H1 (cell line): ENCODE results near the gene MAGOH. TPM values are rescaled to one million over a fixed set of nuclear protein-coding genes. Genes with fewer than 3 reads are reported as not detected.

Experiments used
- CTCF ChIA-PET: fragments of 300-600 bp; sonication (Branson Sonifier 250); formaldehyde crosslinking; loops from one replicate; lab custom pipeline; 2021; ENCODE audit not compliant: partially characterized antibody; lab: Charles Lee
- POLR2A ChIA-PET: fragments of 300-600 bp; sonication (Branson Sonifier 250); formaldehyde crosslinking; loops from one replicate; lab custom pipeline; 2021; ENCODE audit warnings: inconsistent platforms; ENCODE audit not compliant: partially characterized antibody; lab: Charles Lee
- DNase-seq, 2 experiments: peaks; one replicate each; pipeline versions ENCODE4 v3.0.0 to v3.0.0-alpha.2; 2010 to 2022; ENCODE audit warnings: low spot score in 2 of 2, low read depth in 1 of 2, mixed read lengths in 1 of 2
- FAIRE-seq: peaks from 2 replicates; lab custom pipeline; 2011; peaks lifted over from hg19 to GRCh38; lab: Jason Lieb, UNC
- H2AFZ ChIP-seq: 2 replicates; pipeline ENCODE4 v1.8.1; 2012; ENCODE audit warnings: low read length, inconsistent platforms
- H2AK5ac ChIP-seq: 2 replicates; pipeline ENCODE4 v1.6.1; 2013; ENCODE audit warnings: low read depth, low read length
- H2BK120ac ChIP-seq: replicated peaks from 2 replicates; pipeline ENCODE3; 2013; ENCODE audit warnings: low read depth, low read length, inconsistent platforms
- H2BK12ac ChIP-seq: 2 replicates; pipeline ENCODE4 v1.6.1; 2013; ENCODE audit warnings: low read depth, low read length
- H2BK15ac ChIP-seq: 2 replicates; pipeline ENCODE4 v1.6.1; 2013; ENCODE audit warnings: low read length
- H2BK20ac ChIP-seq: 2 replicates; pipeline ENCODE4 v1.6.1; 2013; ENCODE audit warnings: low read length
- H2BK5ac ChIP-seq: 2 replicates; pipeline ENCODE4 v1.6.1; 2013; ENCODE audit warnings: low read depth, low read length
- H3K14ac ChIP-seq: 2 replicates; pipeline ENCODE4 v1.6.1; 2013; ENCODE audit warnings: inconsistent platforms; ENCODE audit not compliant: insufficient read length
- H3K18ac ChIP-seq: 2 replicates; pipeline ENCODE4 v1.6.1; 2013; ENCODE audit warnings: low read length; ENCODE audit errors: extremely low read depth
- H3K23ac ChIP-seq: 2 replicates; pipeline ENCODE4 v1.6.1; 2013; ENCODE audit warnings: inconsistent platforms; ENCODE audit not compliant: insufficient read length
- H3K23me2 ChIP-seq: 2 replicates; pipeline ENCODE4 v1.6.1; 2013; ENCODE audit warnings: low read depth, low read length
- H3K27ac ChIP-seq: 2 replicates; pipeline ENCODE4 v1.6.1; 2011; ENCODE audit warnings: low read depth, low read length, inconsistent platforms
- H3K27me3 ChIP-seq, 4 experiments: replicated peaks in 1 of 4; 1 replicate in 1 of 4; 2 replicates in 3 of 4; pipeline versions ENCODE4 v1.6.1 to v1.8.1; 2011 to 2013; ENCODE audit warnings: low read length in 3 of 4, mild to moderate bottlenecking in 3 of 4, inconsistent platforms in 2 of 4, mixed read lengths in 2 of 4, moderate library complexity in 1 of 4; ENCODE audit not compliant: control insufficient read depth in 3 of 4, insufficient read depth in 3 of 4; ENCODE audit errors: extremely low read depth in 1 of 4
- H3K36me3 ChIP-seq, 4 experiments: 2 replicates each; pipeline versions ENCODE4 v1.6.1 to v1.8.1; 2011 to 2013; ENCODE audit warnings: mild to moderate bottlenecking in 4 of 4, low read length in 3 of 4, moderate library complexity in 2 of 4, control low read depth in 1 of 4, inconsistent platforms in 1 of 4; ENCODE audit not compliant: insufficient read depth in 4 of 4, control insufficient read depth in 2 of 4
- H3K4ac ChIP-seq: replicated peaks from 2 replicates; pipeline ENCODE3; 2013; ENCODE audit warnings: low read length, low read depth, mixed read lengths, inconsistent platforms; ENCODE audit not compliant: insufficient read length
- H3K4me1 ChIP-seq, 4 experiments: replicated peaks in 1 of 4; 1 replicate in 1 of 4; 2 replicates in 3 of 4; pipeline versions ENCODE4 v1.6.1 to v1.8.1; 2011 to 2013; ENCODE audit warnings: low read length in 3 of 4, inconsistent platforms in 2 of 4, mixed read lengths in 1 of 4; ENCODE audit not compliant: insufficient read depth in 4 of 4, control insufficient read depth in 3 of 4
- H3K4me2 ChIP-seq, 2 experiments: 2 replicates each; pipeline versions ENCODE4 v1.6.1 to v1.8.1; 2011 to 2013; ENCODE audit warnings: low read depth in 2 of 2, low read length in 2 of 2, control low read depth in 1 of 2, inconsistent platforms in 1 of 2, mild to moderate bottlenecking in 1 of 2; ENCODE audit not compliant: insufficient read depth in 1 of 2
- H3K4me3 ChIP-seq, 4 experiments: fragments of 200-600, 300-600 bp in 1 of 4; sonication (generic), shearing (Covaris generic), sonication (Bioruptor Twin) in 1 of 4; 2 replicates each; pipeline versions ENCODE4 v1.5.1 to v1.8.1; 2011 to 2016; ENCODE audit warnings: low read length in 4 of 4, low read depth in 3 of 4, control low read depth in 2 of 4, inconsistent platforms in 2 of 4, mild to moderate bottlenecking in 2 of 4, mixed read lengths in 1 of 4, moderate library complexity in 1 of 4; ENCODE audit not compliant: insufficient read depth in 2 of 4; ENCODE audit errors: extremely low read depth in 1 of 4
- H3K56ac ChIP-seq: replicated peaks from 2 replicates; pipeline ENCODE3; 2013; ENCODE audit warnings: low read depth, mild to moderate bottlenecking, mixed read lengths, low read length, inconsistent platforms; ENCODE audit not compliant: insufficient read length
- H3K79me1 ChIP-seq: 2 replicates; pipeline ENCODE4 v1.6.1; 2013; ENCODE audit warnings: low read depth, low read length, control low read depth
- H3K79me2 ChIP-seq, 2 experiments: 2 replicates each; pipeline versions ENCODE4 v1.6.1 to v1.8.1; 2012 to 2013; ENCODE audit warnings: low read length in 2 of 2, mild to moderate bottlenecking in 2 of 2, inconsistent platforms in 1 of 2; ENCODE audit not compliant: insufficient read depth in 2 of 2, control insufficient read depth in 1 of 2
- H3K9ac ChIP-seq, 4 experiments: replicated peaks in 1 of 4; 1 replicate in 1 of 4; 2 replicates in 3 of 4; pipeline versions ENCODE4 v1.6.1 to v1.8.1; 2011 to 2013; ENCODE audit warnings: low read depth in 3 of 4, low read length in 3 of 4, control low read depth in 2 of 4, mild to moderate bottlenecking in 2 of 4, moderate library complexity in 2 of 4, inconsistent platforms in 1 of 4; ENCODE audit errors: extremely low read depth in 1 of 4
- H3K9me3 ChIP-seq, 2 experiments: 2 replicates each; pipeline versions ENCODE4 v1.6.1 to v1.8.1; 2012 to 2013; ENCODE audit warnings: mild to moderate bottlenecking in 2 of 2, moderate library complexity in 2 of 2, control low read depth in 1 of 2, inconsistent platforms in 1 of 2, low read depth in 1 of 2, low read length in 1 of 2, mixed read lengths in 1 of 2; ENCODE audit not compliant: insufficient read depth in 2 of 2
- H4K20me1 ChIP-seq, 2 experiments: replicated peaks in 1 of 2; 2 replicates each; pipeline versions ENCODE3 to v1.8.1; 2011 to 2013; ENCODE audit warnings: inconsistent platforms in 2 of 2, low read length in 2 of 2, mild to moderate bottlenecking in 1 of 2; ENCODE audit not compliant: insufficient read depth in 2 of 2, control insufficient read depth in 1 of 2
- H4K5ac ChIP-seq: 2 replicates; pipeline ENCODE4 v1.6.1; 2013; ENCODE audit warnings: low read length, low read depth, mixed read lengths, inconsistent platforms; ENCODE audit not compliant: insufficient read length
- H4K8ac ChIP-seq: 2 replicates; pipeline ENCODE4 v1.8.0; 2013; ENCODE audit warnings: mild to moderate bottlenecking, moderate library complexity, low read length, inconsistent platforms; ENCODE audit not compliant: insufficient read depth; ENCODE audit errors: extremely low read depth
- H4K91ac ChIP-seq: replicated peaks from 2 replicates; pipeline ENCODE3; 2013; ENCODE audit warnings: low read length, mixed read lengths, inconsistent platforms; ENCODE audit not compliant: insufficient read length
- ATF2 ChIP-seq: IDR thresholded peaks from 2 replicates; pipeline ENCODE4 v1.6.1; 2012; ENCODE audit warnings: low read length, inconsistent platforms
- BACH1 ChIP-seq: IDR thresholded peaks from 2 replicates; pipeline ENCODE4 v1.6.1; 2012; ENCODE audit warnings: low read length, improper control_type of control experiment
- E2F6 ChIP-seq: IDR thresholded peaks from 2 replicates; pipeline ENCODE4 v1.6.1; 2012; ENCODE audit warnings: inconsistent platforms
- MAFK ChIP-seq: IDR thresholded peaks from 2 replicates; pipeline ENCODE4 v1.6.1; 2012; ENCODE audit warnings: low read depth, mild to moderate bottlenecking, improper control_type of control experiment, low read length
- NANOG ChIP-seq: IDR thresholded peaks from 2 replicates; pipeline ENCODE4 v1.6.1; 2011; ENCODE audit warnings: low read length, low read depth, mild to moderate bottlenecking, inconsistent platforms; ENCODE audit not compliant: insufficient read depth, poor library complexity, severe bottlenecking
- RXRA ChIP-seq: IDR thresholded peaks from 2 replicates; pipeline ENCODE4 v1.6.1; 2011; ENCODE audit warnings: low read depth, mild to moderate bottlenecking, low read length, moderate library complexity; ENCODE audit not compliant: insufficient read depth
- SAP30 ChIP-seq: fragments of 300-600 bp; sonication (generic); IDR thresholded peaks from 2 replicates; pipeline ENCODE4 v1.7.1; 2012; ENCODE audit warnings: low read length, moderate library complexity, mild to moderate bottlenecking, inconsistent platforms; ENCODE audit not compliant: insufficient read depth, insufficient replicate concordance
- SIX5 ChIP-seq: IDR thresholded peaks from 2 replicates; pipeline ENCODE4 v1.6.1; 2011; ENCODE audit warnings: mild to moderate bottlenecking, low read depth, low read length
- SP4 ChIP-seq: IDR thresholded peaks from 2 replicates; pipeline ENCODE4 v1.6.1; 2012; ENCODE audit warnings: low read length, inconsistent platforms
- ZNF274 ChIP-seq: IDR thresholded peaks from 2 replicates; pipeline ENCODE4 v1.7.0; 2012; ENCODE audit warnings: low read length, borderline replicate concordance; ENCODE audit errors: extremely low read depth
- WGBS, 2 experiments: shearing (Covaris generic) in 1 of 2; methylation state at CpG; one replicate each; pipeline versions ENCODE4 v1.1.6 to v1.1.7; 2013 to 2015; ENCODE audit warnings: low lambda C conversion rate in 2 of 2, mixed read lengths in 2 of 2, inconsistent platforms in 1 of 2, low coverage in 1 of 2, missing lambda C conversion rate in 1 of 2; ENCODE audit not compliant: insufficient replicate concordance in 2 of 2, insufficient coverage in 1 of 2, insufficient read length in 1 of 2; ENCODE audit errors: extremely low coverage in 1 of 2, missing lambda C conversion rate in 1 of 2; 5-methylcytosine and 5-hydroxymethylcytosine counted together
- polyA plus RNA-seq, 7 experiments: library from polyadenylated mRNA; depleted of rRNA in 3 of 7; stranded (reverse) in 5 of 7; unstranded in 2 of 7; fragments of >200 nt in 5 of 7; fragments of 200-250 nt in 2 of 7; gene quantifications; 1 replicate in 5 of 7; 2 replicates in 1 of 7; 4 replicates in 1 of 7; pipeline versions ENCODE4 v1.2.1 to v1.2.3, GENCODE V29; 2011 to 2013; ENCODE audit warnings: missing spikeins in 2 of 7, mixed read lengths in 2 of 7
- total RNA-seq: library from RNA; stranded (reverse); fragmentation: NEBNext Ultra II Directional; extraction: Animal tissue kit (Norgen Biotek cat#: 25700); gene quantifications from 2 replicates; pipeline ENCODE4 v1.2.1, GENCODE V29; 2021

The MAGOH gene
- total and polyA plus RNA-seq, 2 of the 8 experiments (the other 6 are each of a cell fraction or from before 2014, with no cell fraction given) = 46.9 to 74.3 TPM

GRCh38 chr1:53182111-53182593, 56.2 kb downstream of the MAGOH start:
- Histone ChIP-seq H3K4me1 (no peaks in the 10 kb centered on the region; a peak in 1 of 7 replicates), H3K27me3 (no peaks in the 10 kb centered on the region; a peak in 3 of 7 replicates), H4K8ac (no peak overlapping the region), H3K4me3 (no peak overlapping the region), H3K79me1 (no peaks in the 10 kb centered on the region), H3K79me2 (no peaks in the 10 kb centered on the region), H3K9ac (no peak overlapping the region), H4K20me1 (no peaks in the 10 kb centered on the region), H4K5ac (no peak overlapping the region), H3K14ac (no peak overlapping the region), H4K91ac (no peak overlapping the region), H2BK15ac (no peak overlapping the region), H2BK5ac (no peak overlapping the region), H2AK5ac (no peak overlapping the region; the same call in 1 of the 2 replicates), H2BK20ac (peak overlapping the region; percentile 28), H3K9me3 (no peaks in the 10 kb centered on the region), H3K27ac (no peak overlapping the region), H3K36me3 (no peaks in the 10 kb centered on the region), H3K23ac (no peak overlapping the region), H3K18ac (peak overlapping the region; percentile 73; the same call in 1 of the 2 replicates), H2BK120ac (peak overlapping the region; percentile 19), H2BK12ac (peak overlapping the region; percentile 52; the same call in 1 of the 2 replicates), H3K4ac (no peak overlapping the region), H3K23me2 (no peaks in the 10 kb centered on the region), H3K56ac (no peak overlapping the region), H3K4me2 (no peak overlapping the region), H2AFZ (peak overlapping the region; percentile 27; the same call in 1 of the 2 replicates)
- ChIA-PET POLR2A (no interaction called here), CTCF (interaction anchor here (0.7 to 3.2 kb wide), 36 partner anchors 10 to 348 kb away, joined by 3 to 31 read pairs (median 4); no protein-coding TSS in a partner anchor)
- DNase-seq (peak; percentile 29 to 95), FAIRE-seq (peak; percentile 96)
- 28% methylated on average over 16 of the region's 16 CpGs; no CpG with 5 or more reads in 1 of the 2 experiments for WGBS, 2 experiments
- TF ChIP-seq SIX5 = no peak
- TF ChIP-seq SP4 = no peak
- TF ChIP-seq BACH1 = no peak
- TF ChIP-seq SAP30 = no peak
- TF ChIP-seq ZNF274 = no peak
- TF ChIP-seq ATF2 = 0 out of 2 replicates have a peak, but pooled peaks have one; percentile 50
- no peak for TF ChIP-seq RXRA
- TF ChIP-seq E2F6 = no peak
- TF ChIP-seq MAFK = no peak
- peak; percentile 41 for TF ChIP-seq NANOG
